K562 (cell line): ENCODE data around the gene SLC39A3. TPM values are rescaled to one million over a fixed set of nuclear protein-coding genes. Genes with fewer than 3 reads are reported as not detected.
A peak's percentile ranks its signal among the peaks of the same experiment; 100 is the strongest.

Source experiments
- ARID4B ChIP-seq: sonication (generic); formaldehyde crosslinking; IDR thresholded peaks from 2 replicates; pipeline ENCODE4 v1.8.0; 2022; ENCODE audit warnings: mild to moderate bottlenecking, missing genetic modification reagents
- SRSF1 ChIP-seq: fragments of 200-400 bp; formaldehyde crosslinking; IDR thresholded peaks from 2 replicates; pipeline ENCODE4 v1.6.1; 2017; ENCODE audit warnings: mild to moderate bottlenecking, low read depth, low read length, moderate library complexity
- STAT5A ChIP-seq: IDR thresholded peaks from 2 replicates; pipeline ENCODE4 v1.6.1; 2012; ENCODE audit warnings: low read length, inconsistent platforms, borderline replicate concordance
- polyA plus RNA-seq, 8 experiments: library from polyadenylated mRNA; depleted of rRNA in 4 of 8; stranded (reverse) in 5 of 8; unstranded in 3 of 8; fragments of >200 nt; fragmentation: Nextera tagmentation in 2 of 8; fragmentation: Illumina TruSeq in 1 of 8; extraction: Ambion mirVana in 2 of 8; extraction: Trizol in 1 of 8; gene quantifications; 2 replicates each; pipeline versions ENCODE4 v1.2.1 to v1.2.3, GENCODE V29; 2011 to 2014; ENCODE audit warnings: inconsistent platforms in 1 of 8, missing spikeins in 1 of 8
- total RNA-seq, 7 experiments: library from RNA; depleted of rRNA in 6 of 7; stranded (reverse); fragments of >200 nt in 6 of 7; fragmentation: Illumina TruSeq in 2 of 7; extraction: Trizol in 2 of 7; gene quantifications; 2 replicates each; pipeline versions ENCODE4 v1.2.1 to v1.2.3, GENCODE V29; 2011 to 2021; ENCODE audit warnings: low replicate concordance in 1 of 7
- TF ChIP-seq, protein P1 (sequence below): fragments of 250-450 bp; sonication (Bioruptor Pico); IDR thresholded peaks from 2 replicates; pipeline ENCODE4 v1.8.0; 2021; ENCODE audit warnings: borderline replicate concordance, mild to moderate bottlenecking, moderate library complexity; ENCODE audit not compliant: poor library complexity, severe bottlenecking
- TF ChIP-seq, protein P2 (sequence below): fragments of 250-450 bp; sonication (Bioruptor Pico); IDR thresholded peaks from 2 replicates; pipeline ENCODE4 v1.9.0; 2021; ENCODE audit warnings: mild to moderate bottlenecking, inconsistent platforms
- TF ChIP-seq, protein P3 (sequence below), 3 experiments: fragments of 200-800 bp in 1 of 3; fragments of 250-450 bp in 1 of 3; fragments of 450-650 bp in 1 of 3; sonication (Bioruptor Pico) in 1 of 3; sonication (Bioruptor generic) in 1 of 3; formaldehyde crosslinking in 1 of 3; IDR thresholded peaks; 2 replicates each; pipeline versions ENCODE4 v1.6.1 to v1.8.0; 2016 to 2022; ENCODE audit warnings: mild to moderate bottlenecking in 2 of 3, missing genetic modification characterization in 2 of 3, missing compliant biosample characterization in 1 of 3, moderate library complexity in 1 of 3
- TF ChIP-seq, protein P4 (sequence below): fragments of 450-650 bp; IDR thresholded peaks from 2 replicates; pipeline ENCODE4 v1.6.1; 2017; ENCODE audit warnings: antibody characterized with exemption

SLC39A3 gene
- total and polyA plus RNA-seq, 9 of the 15 experiments (the other 6 are each of a cell fraction or from before 2014, with no cell fraction given): 2.3 to 215 (median 127) TPM

GRCh38 chr19:2740314-2740656 lies 468 bp upstream of the SLC39A3 start (continued):
- TF ChIP-seq, protein P1, sequence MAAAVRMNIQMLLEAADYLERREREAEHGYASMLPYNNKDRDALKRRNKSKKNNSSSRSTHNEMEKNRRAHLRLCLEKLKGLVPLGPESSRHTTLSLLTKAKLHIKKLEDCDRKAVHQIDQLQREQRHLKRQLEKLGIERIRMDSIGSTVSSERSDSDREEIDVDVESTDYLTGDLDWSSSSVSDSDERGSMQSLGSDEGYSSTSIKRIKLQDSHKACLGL (CRISPR knock-in tag): no peak
- TF ChIP-seq SRSF1: no peak
- TF ChIP-seq, protein P2, sequence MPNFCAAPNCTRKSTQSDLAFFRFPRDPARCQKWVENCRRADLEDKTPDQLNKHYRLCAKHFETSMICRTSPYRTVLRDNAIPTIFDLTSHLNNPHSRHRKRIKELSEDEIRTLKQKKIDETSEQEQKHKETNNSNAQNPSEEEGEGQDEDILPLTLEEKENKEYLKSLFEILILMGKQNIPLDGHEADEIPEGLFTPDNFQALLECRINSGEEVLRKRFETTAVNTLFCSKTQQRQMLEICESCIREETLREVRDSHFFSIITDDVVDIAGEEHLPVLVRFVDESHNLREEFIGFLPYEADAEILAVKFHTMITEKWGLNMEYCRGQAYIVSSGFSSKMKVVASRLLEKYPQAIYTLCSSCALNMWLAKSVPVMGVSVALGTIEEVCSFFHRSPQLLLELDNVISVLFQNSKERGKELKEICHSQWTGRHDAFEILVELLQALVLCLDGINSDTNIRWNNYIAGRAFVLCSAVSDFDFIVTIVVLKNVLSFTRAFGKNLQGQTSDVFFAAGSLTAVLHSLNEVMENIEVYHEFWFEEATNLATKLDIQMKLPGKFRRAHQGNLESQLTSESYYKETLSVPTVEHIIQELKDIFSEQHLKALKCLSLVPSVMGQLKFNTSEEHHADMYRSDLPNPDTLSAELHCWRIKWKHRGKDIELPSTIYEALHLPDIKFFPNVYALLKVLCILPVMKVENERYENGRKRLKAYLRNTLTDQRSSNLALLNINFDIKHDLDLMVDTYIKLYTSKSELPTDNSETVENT: 0 out of 2 replicates have a peak, but pooled peaks have one; percentile 10
- TF ChIP-seq STAT5A: no peak
- TF ChIP-seq, protein P3, sequence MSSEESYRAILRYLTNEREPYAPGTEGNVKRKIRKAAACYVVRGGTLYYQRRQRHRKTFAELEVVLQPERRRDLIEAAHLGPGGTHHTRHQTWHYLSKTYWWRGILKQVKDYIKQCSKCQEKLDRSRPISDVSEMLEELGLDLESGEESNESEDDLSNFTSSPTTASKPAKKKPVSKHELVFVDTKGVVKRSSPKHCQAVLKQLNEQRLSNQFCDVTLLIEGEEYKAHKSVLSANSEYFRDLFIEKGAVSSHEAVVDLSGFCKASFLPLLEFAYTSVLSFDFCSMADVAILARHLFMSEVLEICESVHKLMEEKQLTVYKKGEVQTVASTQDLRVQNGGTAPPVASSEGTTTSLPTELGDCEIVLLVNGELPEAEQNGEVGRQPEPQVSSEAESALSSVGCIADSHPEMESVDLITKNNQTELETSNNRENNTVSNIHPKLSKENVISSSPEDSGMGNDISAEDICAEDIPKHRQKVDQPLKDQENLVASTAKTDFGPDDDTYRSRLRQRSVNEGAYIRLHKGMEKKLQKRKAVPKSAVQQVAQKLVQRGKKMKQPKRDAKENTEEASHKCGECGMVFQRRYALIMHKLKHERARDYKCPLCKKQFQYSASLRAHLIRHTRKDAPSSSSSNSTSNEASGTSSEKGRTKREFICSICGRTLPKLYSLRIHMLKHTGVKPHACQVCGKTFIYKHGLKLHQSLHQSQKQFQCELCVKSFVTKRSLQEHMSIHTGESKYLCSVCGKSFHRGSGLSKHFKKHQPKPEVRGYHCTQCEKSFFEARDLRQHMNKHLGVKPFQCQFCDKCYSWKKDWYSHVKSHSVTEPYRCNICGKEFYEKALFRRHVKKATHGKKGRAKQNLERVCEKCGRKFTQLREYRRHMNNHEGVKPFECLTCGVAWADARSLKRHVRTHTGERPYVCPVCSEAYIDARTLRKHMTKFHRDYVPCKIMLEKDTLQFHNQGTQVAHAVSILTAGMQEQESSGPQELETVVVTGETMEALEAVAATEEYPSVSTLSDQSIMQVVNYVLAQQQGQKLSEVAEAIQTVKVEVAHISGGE (CRISPR knock-in tag; IDR thresholded peaks at IDR 0.05): peak in 1 of 3 experiments; percentile 98; a peak in 2 of 6 replicates
- TF ChIP-seq ARID4B (CRISPR knock-in tag): no peak
- TF ChIP-seq, protein P4, sequence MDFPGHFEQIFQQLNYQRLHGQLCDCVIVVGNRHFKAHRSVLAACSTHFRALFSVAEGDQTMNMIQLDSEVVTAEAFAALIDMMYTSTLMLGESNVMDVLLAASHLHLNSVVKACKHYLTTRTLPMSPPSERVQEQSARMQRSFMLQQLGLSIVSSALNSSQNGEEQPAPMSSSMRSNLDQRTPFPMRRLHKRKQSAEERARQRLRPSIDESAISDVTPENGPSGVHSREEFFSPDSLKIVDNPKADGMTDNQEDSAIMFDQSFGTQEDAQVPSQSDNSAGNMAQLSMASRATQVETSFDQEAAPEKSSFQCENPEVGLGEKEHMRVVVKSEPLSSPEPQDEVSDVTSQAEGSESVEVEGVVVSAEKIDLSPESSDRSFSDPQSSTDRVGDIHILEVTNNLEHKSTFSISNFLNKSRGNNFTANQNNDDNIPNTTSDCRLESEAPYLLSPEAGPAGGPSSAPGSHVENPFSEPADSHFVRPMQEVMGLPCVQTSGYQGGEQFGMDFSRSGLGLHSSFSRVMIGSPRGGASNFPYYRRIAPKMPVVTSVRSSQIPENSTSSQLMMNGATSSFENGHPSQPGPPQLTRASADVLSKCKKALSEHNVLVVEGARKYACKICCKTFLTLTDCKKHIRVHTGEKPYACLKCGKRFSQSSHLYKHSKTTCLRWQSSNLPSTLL: no peak
